IPS-18c (cell line): ENCODE measurements around the gene BOD1L1.

ENCODE experiments used
- H3K4me3 ChIP-seq: 2 replicates; pipeline ENCODE4 v1.7.0; 2013; ENCODE audit warnings: low read depth, mild to moderate bottlenecking, low read length, moderate library complexity; ENCODE audit not compliant: insufficient read depth
- H3K9me3 ChIP-seq: one replicate; pipeline ENCODE4 v1.6.1; 2013; ENCODE audit warnings: mild to moderate bottlenecking, low read length, moderate library complexity; ENCODE audit not compliant: control insufficient read depth, insufficient read depth

Gene BOD1L1

DNA sequence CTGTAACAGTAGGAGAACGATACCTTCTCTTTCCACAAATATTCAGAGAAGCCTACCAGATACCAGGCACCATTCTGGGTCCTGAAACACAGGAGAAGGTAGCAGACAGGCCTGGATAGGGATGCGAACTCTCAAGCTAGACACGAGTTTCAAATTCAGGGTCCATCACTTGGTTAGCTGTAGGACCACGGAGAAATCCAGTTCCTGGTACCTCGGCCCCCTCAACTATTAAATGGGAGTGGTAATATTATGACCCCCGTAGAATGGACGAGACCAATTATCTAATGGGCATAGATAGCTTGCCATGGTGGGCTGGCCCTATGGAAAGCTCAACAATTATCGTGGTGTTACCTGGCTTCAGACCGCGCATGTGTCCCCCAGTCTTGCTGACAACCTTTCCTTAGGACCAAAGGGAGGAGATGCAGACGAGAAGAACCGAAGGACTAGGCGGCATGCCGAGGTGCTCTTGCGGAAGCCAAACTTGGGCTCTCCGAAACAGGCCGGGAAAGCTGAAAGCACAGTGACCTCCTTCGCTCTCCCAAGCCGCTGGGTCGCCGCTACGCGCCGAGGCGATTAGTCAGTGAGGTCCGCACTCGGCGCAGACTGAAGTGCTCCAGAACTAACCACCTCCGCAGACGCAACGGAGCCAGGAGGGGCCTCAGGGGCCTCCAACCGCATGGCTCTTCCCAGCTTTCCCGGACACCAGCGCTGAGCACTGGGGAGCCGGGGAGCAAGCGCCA lies 102.9 kb downstream of the BOD1L1 start:
- peaks cover 12% of the 10 kb centered on the region for H3K9me3 ChIP-seq
- H3K4me3 ChIP-seq, result no peak overlapping the region; the same call in 1 of the 2 replicates

DNA sequence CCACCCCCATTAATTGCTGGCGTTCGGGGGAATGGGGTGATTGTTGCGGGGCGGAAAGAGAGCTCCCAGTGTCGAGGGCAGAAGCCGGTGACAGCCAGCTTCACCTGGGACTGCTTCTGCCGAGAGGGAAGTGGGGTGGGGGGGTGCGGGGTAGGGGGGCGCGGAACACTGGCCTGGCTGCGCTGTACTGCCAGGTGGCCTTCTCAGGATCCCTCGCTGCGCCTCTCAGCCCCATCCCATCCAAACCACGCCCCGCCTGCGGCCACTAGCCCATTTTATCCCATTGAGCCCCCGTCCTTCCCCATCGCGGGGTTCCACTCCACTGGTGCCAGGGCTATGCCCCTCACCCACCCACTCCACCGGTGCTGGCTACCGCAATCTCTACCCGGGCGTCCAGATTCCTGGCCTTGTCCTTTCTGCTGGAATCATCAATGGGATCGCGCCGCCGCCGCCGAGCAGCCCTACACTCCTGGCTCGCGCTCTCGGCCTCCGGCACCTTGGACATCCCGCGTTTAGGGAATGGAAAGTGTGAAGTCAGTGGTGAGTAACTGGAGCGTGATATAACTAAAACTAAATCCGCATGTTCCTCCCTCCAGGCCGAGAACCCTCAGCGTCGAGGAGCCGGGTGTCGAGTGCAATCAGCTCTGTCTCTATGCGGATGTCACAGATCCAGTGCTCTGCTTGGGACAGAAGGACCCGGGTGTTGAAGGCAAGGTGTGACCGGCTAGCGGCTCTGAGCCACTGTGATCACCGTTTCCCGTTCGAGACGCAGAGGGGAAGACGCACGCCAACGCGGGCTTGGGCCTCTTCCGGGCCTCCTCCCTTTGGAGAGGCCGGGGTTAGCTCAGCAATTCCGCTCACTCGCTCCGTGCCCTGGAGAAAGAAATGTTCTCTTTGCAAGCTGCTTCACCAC lies 103.7 kb downstream of the BOD1L1 start:
- Histone ChIP-seq H3K4me3 (no peak overlapping the region), H3K9me3 (peaks cover 12% of the 10 kb centered on the region)

DNA sequence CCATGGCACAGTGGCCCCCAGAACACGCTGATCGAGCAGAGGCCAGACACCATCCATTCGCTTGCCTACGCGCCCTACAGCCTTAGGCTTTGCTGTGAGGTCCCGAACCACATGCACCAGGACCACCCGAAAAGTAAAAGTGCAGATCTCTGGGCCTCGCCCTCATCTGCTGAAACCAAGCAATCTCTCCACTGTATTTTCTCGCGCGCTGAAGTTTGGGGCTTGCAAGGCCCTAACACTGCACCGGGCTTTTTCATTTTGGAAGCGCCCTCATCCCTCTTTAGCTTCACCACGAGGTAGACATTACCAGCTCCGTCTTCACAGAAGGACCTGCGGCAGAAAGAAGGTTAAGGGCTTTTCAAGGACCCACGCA lies 104.4 kb downstream of the BOD1L1 start:
- peaks cover 12% of the 10 kb centered on the region for H3K9me3 ChIP-seq

DNA sequence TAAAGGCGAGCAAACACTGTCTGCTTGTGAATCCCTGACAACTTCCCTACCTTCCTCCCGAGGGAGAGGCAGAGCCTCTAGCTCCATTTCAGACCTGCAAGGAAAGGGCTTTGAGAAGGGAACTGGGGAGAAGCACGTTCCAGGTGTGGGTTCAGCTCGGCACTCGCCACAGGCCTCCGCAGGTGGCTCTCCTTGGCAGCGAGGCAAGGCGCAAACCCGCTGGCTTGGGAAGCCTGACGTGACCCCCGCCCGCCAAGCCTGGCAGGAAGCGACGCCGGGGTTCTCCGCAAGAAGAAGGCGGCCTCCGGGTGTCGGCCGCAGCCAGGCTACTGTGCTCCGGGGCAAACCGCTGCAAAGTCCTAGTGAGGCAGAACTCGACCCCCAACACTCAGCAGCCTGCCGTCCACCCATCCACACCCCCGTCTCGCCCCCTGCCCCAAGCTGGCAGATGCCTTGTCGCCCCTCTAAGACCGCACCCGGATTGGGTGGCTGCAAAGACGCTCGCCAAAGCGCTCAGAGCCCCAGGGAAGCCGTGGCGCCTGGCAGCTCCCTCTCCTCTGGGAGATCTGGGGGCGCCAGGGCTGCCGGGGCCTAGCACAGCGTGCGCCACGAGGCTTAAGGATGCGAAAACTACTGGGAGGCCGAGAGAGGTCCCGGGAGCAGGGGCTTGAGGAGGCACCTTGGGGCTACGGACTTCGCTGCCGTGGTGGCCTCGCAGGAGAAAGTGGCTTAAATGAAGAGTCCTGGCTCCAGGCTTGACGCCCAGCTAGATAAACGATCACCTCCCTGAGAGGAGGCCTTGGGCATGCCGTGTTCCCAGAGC lies 105.0 kb downstream of the BOD1L1 start:
- H3K9me3 ChIP-seq, result peaks cover 12% of the 10 kb centered on the region
- H3K4me3 ChIP-seq, result peak overlapping the region; percentile 43; the same call in 1 of the 2 replicates

More for the DNA sequence above, 104.4 kb downstream of the BOD1L1 start:
- H3K4me3 ChIP-seq, result peak overlapping the region; percentile 43; the same call in 1 of the 2 replicates

DNA sequence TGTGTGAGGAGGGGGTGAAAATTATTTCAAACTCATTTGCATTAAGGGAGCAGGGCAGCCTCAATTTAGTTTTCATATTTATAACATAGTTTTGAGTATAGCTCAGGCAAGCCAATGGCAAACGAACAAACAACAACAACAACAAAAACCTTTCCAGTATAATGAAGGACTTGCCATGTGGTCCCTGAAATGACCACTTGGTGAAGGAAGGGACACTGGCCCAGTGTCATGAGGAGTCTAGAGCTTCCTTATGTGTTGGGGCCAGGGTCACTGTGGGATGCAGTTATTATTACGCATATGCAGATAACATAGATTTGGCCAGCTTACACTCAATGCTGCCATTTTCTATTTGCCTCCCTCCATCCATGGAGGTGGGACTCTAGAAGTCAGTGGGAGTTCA lies 106.5 kb downstream of the BOD1L1 start:
- Histone ChIP-seq H3K4me3 (no peak overlapping the region), H3K9me3 (peaks cover 12% of the 10 kb centered on the region)
